ENCODE measurements around the gene BAHCC1.

- TF ChIP-seq JUN (IDR thresholded peaks at IDR 0.05; ENCODE audit: low read depth, low read length) (no peak), NRF1 (IDR thresholded peaks at IDR 0.05; ENCODE audit: low read depth, low read length) (no peak), MAX (IDR thresholded peaks at IDR 0.05) (no peak), POLR2A (IDR thresholded peaks at IDR 0.05; ENCODE audit: control extremely low read depth in 1 of 2, low read depth in 2 of 2, low read length in 2 of 2) (no peak), KDM1A (IDR thresholded peaks at IDR 0.05; ENCODE audit: borderline replicate concordance, low read length) (no peak), EP300 (IDR thresholded peaks at IDR 0.05; ENCODE audit: borderline replicate concordance in 1 of 2, low read depth in 2 of 2, low read length in 2 of 2) (no peak), ZNF274 (IDR thresholded peaks at IDR 0.05; ENCODE audit: borderline replicate concordance, extremely low read depth, low read length) (no peak), RXRA (IDR thresholded peaks at IDR 0.05; ENCODE audit: insufficient read depth, low read depth, low read length) (no peak), SAP30 (IDR thresholded peaks at IDR 0.05; ENCODE audit: insufficient read depth, insufficient replicate concordance, low read length) (no peak), GABPA (IDR thresholded peaks at IDR 0.05; ENCODE audit: borderline replicate concordance, insufficient read depth, low read length) (no peak), EZH2 (IDR thresholded peaks at IDR 0.05; ENCODE audit: low read depth, low read length, severe bottlenecking) (no peak)
- TF ChIP-seq, protein P1, sequence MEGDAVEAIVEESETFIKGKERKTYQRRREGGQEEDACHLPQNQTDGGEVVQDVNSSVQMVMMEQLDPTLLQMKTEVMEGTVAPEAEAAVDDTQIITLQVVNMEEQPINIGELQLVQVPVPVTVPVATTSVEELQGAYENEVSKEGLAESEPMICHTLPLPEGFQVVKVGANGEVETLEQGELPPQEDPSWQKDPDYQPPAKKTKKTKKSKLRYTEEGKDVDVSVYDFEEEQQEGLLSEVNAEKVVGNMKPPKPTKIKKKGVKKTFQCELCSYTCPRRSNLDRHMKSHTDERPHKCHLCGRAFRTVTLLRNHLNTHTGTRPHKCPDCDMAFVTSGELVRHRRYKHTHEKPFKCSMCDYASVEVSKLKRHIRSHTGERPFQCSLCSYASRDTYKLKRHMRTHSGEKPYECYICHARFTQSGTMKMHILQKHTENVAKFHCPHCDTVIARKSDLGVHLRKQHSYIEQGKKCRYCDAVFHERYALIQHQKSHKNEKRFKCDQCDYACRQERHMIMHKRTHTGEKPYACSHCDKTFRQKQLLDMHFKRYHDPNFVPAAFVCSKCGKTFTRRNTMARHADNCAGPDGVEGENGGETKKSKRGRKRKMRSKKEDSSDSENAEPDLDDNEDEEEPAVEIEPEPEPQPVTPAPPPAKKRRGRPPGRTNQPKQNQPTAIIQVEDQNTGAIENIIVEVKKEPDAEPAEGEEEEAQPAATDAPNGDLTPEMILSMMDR (IDR thresholded peaks at IDR 0.05; ENCODE audit: control extremely low read depth in 1 of 3, insufficient read depth in 1 of 3, low read depth in 1 of 3, low read length in 3 of 3): no peak
Observed at GRCh38 chr17:81418710-81419318, 23.6 kb downstream of the BAHCC1 start.

Data from H1 (cell line).